ENCODE data around the gene ANKRD44.
A peak's percentile ranks its signal among the peaks of the same experiment; 100 is the strongest.

ANKRD44 gene

GRCh38 chr2:197080578-197081216 lies 229.9 kb downstream of the ANKRD44 start:
- TF ChIP-seq, protein P1, sequence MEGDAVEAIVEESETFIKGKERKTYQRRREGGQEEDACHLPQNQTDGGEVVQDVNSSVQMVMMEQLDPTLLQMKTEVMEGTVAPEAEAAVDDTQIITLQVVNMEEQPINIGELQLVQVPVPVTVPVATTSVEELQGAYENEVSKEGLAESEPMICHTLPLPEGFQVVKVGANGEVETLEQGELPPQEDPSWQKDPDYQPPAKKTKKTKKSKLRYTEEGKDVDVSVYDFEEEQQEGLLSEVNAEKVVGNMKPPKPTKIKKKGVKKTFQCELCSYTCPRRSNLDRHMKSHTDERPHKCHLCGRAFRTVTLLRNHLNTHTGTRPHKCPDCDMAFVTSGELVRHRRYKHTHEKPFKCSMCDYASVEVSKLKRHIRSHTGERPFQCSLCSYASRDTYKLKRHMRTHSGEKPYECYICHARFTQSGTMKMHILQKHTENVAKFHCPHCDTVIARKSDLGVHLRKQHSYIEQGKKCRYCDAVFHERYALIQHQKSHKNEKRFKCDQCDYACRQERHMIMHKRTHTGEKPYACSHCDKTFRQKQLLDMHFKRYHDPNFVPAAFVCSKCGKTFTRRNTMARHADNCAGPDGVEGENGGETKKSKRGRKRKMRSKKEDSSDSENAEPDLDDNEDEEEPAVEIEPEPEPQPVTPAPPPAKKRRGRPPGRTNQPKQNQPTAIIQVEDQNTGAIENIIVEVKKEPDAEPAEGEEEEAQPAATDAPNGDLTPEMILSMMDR (conservative IDR thresholded peaks at IDR 0.05; ENCODE audit: low read depth, low read length) = no peak
- DNase-seq (ENCODE audit: low read depth) = no peak
- H3K4me3 ChIP-seq (ENCODE audit: low read depth, low read length) = no peak overlapping the region

DNA sequence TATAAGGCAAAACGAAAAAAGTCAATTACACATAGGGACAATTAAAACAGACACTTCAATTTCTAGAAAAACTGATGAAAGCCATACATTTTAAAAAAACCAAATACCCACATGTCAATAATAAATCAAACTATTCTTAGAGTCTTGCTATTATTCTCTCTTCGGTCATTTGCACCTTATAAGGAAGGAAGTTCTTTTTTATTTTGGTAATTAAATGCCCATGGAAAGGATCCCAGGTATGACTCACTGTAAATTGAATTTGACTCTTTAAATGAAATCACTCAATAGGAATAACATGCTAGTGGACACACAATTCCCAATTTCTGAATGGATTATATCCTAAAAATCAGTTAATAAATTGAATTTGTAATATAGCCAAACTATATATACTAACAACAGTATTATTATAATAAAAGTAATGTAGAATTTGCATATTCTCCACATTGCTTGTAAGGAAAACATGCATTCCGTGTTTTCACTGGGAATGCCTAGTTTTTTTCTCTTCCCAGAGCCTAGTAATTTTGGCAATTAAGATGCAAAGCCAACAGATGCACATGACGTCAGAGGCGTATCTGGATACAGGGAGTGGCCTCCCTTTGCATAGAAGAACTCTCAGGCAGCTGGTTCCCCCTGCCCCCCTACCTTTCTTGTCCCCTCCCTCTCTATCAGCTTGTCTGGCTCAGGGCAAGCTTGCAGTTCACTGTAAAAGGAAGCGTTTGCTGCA lies 230.6 kb downstream of the ANKRD44 start:
- no peak for DNase-seq (ENCODE audit: low read depth)
- H3K4me3 ChIP-seq (ENCODE audit: low read depth, low read length) = no peak overlapping the region
- TF ChIP-seq, protein P1 (conservative IDR thresholded peaks at IDR 0.05; ENCODE audit: low read depth, low read length) = no peak

- H3K4me3 ChIP-seq (ENCODE audit: low read depth, low read length) = no peak overlapping the region
- no peak for DNase-seq (ENCODE audit: low read depth)
Observed at GRCh38 chr2:197079414-197079813, 231.2 kb downstream of the ANKRD44 start.

DNA sequence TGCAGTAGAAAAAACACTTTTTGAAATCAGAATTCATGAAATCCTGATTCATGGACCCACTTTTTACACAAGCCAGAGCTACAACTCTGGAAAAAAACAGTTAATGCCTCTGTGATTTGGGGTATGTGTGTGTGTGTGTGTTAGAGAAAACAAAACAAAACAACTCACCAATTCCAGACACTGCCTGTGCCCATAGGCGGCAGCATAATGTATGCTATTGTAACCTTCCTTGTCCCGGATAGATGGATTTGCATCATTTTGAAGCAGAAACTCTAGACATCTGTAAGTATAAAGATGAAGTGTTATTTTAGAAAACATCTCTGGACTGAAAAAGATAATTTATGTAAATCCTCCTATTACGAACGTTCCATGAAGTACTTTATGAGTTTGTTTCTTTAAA lies 232.0 kb downstream of the ANKRD44 start:
- peak; percentile 48 for DNase-seq (ENCODE audit: low read depth)
- H3K4me3 ChIP-seq (ENCODE audit: low read depth, low read length) = no peak overlapping the region
- TF ChIP-seq, protein P1 (conservative IDR thresholded peaks at IDR 0.05; ENCODE audit: low read depth, low read length) = peak; percentile 46

More at GRCh38 chr2:197079414-197079813, 231.2 kb downstream of the ANKRD44 start:
- TF ChIP-seq, protein P1 (conservative IDR thresholded peaks at IDR 0.05; ENCODE audit: low read depth, low read length) = no peak

- no peak for DNase-seq (ENCODE audit: low read depth)
- TF ChIP-seq, protein P1 (conservative IDR thresholded peaks at IDR 0.05; ENCODE audit: low read depth, low read length) = no peak
- H3K4me3 ChIP-seq (ENCODE audit: low read depth, low read length) = no peak overlapping the region
Observed at GRCh38 chr2:197077336-197077735, 233.2 kb downstream of the ANKRD44 start.

DNA sequence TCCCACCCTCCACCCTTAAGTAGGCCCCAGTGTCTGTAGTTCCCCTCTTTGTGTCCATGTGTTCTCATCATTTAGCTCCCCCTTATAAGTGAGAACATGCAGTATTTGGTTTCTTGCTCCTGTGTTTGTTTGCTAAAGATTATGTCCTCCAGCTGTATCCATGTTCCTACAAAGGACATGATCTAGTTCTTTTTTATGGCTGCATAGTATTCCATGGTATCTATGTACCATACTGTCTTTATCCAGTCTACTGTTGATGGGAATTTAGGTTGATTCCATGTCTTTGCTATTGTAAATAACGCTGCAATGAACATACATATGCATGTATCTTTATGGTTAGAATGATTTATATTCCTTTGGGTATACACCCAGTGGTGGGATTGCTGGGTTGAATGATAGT lies 233.9 kb downstream of the ANKRD44 start:
- no peak overlapping the region for H3K4me3 ChIP-seq (ENCODE audit: low read depth, low read length)
- TF ChIP-seq, protein P1 (conservative IDR thresholded peaks at IDR 0.05; ENCODE audit: low read depth, low read length) = no peak
- DNase-seq (ENCODE audit: low read depth) = no peak
